ENCODE data around the gene ILKAP. TPM values are rescaled to one million over a fixed set of nuclear protein-coding genes. Genes with fewer than 3 reads are reported as not detected.

Gene ILKAP
- total RNA-seq, 1 experiment from 2014 or later, result 53.4 TPM

- TF ChIP-seq REST (IDR thresholded peaks at IDR 0.05; ENCODE audit: low read depth), result no peak
- TF ChIP-seq ELF1 (IDR thresholded peaks at IDR 0.05; ENCODE audit: borderline replicate concordance, low read depth), result no peak
- TF ChIP-seq FOSL1 (IDR thresholded peaks at IDR 0.05; ENCODE audit: low read depth), result no peak
- TF ChIP-seq EZH2 (IDR thresholded peaks at IDR 0.05), result no peak
- TF ChIP-seq YY1 (IDR thresholded peaks at IDR 0.05; ENCODE audit: extremely low read depth, insufficient replicate concordance, low read depth, low read length), result no peak
- no peak for TF ChIP-seq MAX (IDR thresholded peaks at IDR 0.05)
- no peak for TF ChIP-seq JUND (IDR thresholded peaks at IDR 0.05)
- no peak for TF ChIP-seq SRF (IDR thresholded peaks at IDR 0.05; ENCODE audit: low read depth)
These were observed 27.8 kb upstream of the ILKAP start (continued) for GRCh38 chr2:238231251-238231793.

- RAD21 ChIA-PET (ENCODE audit: low non-redundant PET in 1 of 2, low total read pairs in 2 of 2, uncharacterized antibody in 2 of 2, unreplicated experiment in 2 of 2), result no interaction called here
These were observed 27.2 kb upstream of the ILKAP start for GRCh38 chr2:238230699-238231098.

More at GRCh38 chr2:238230699-238231098, 27.2 kb upstream of the ILKAP start:
- H3K36me3 ChIP-seq (ENCODE audit: control insufficient read depth in 1 of 2, insufficient read depth in 2 of 2, low read length in 2 of 2), result no peaks in the 10 kb centered on the region
- no peak for TF ChIP-seq ATF3 (IDR thresholded peaks at IDR 0.05)
- no peak for TF ChIP-seq CBX3 (IDR thresholded peaks at IDR 0.05; ENCODE audit: low read depth)
- TF ChIP-seq SRF (IDR thresholded peaks at IDR 0.05; ENCODE audit: low read depth), result no peak
- no peak for TF ChIP-seq ZNF274 (IDR thresholded peaks at IDR 0.05; ENCODE audit: low read depth, low read length)
- no peak for TF ChIP-seq ZBTB33 (IDR thresholded peaks at IDR 0.05; ENCODE audit: extremely low read depth, insufficient replicate concordance, low read length)
- no peak for TF ChIP-seq TCF7L2 (IDR thresholded peaks at IDR 0.05; ENCODE audit: borderline replicate concordance, extremely low read depth, insufficient read depth, insufficient read length)
- TF ChIP-seq CEBPB (IDR thresholded peaks at IDR 0.05; ENCODE audit: low read depth), result no peak
- no peak for TF ChIP-seq SIN3A (IDR thresholded peaks at IDR 0.05; ENCODE audit: low read depth)
- TF ChIP-seq MAX (IDR thresholded peaks at IDR 0.05), result no peak
- no peak for TF ChIP-seq EGR1 (IDR thresholded peaks at IDR 0.05; ENCODE audit: low read depth)
- TF ChIP-seq SP1 (IDR thresholded peaks at IDR 0.05; ENCODE audit: low read depth), result no peak
- no peaks in the 10 kb centered on the region for H3K9me3 ChIP-seq (ENCODE audit: control insufficient read depth in 1 of 2, insufficient read depth in 1 of 2, low read depth in 1 of 2, low read length in 2 of 2)
- ATAC-seq (no peak), DNase-seq (ENCODE audit: low read depth, low spot score) (no peak)
- H3K79me2 ChIP-seq (ENCODE audit: insufficient read depth, low read length), result no peaks in the 10 kb centered on the region
- H4K20me1 ChIP-seq (ENCODE audit: insufficient read depth), result no peaks in the 10 kb centered on the region
- no peak overlapping the region for H3K4me2 ChIP-seq (ENCODE audit: low read length)
- no peaks in the 10 kb centered on the region for H3K27me3 ChIP-seq (ENCODE audit: insufficient read depth, low read length)
- CTCF ChIA-PET, result no interaction called here
- POLR2A ChIA-PET, result no interaction called here
- no peak overlapping the region for H3K27ac ChIP-seq (ENCODE audit: low read depth, low read length)
- no peak overlapping the region for H3K4me3 ChIP-seq (replicated peaks in 1 of 2; ENCODE audit: low read depth in 1 of 2, low read length in 2 of 2)
- no peak overlapping the region for H2AFZ ChIP-seq (ENCODE audit: low read depth, low read length, poor library complexity, severe bottlenecking)
- H3K9me2 ChIP-seq (ENCODE audit: insufficient read depth), result no peaks in the 10 kb centered on the region
- no peak overlapping the region for H3K9ac ChIP-seq (ENCODE audit: low read length)
- intact Hi-C loops (cut with micrococcal nuclease), result no loop called here
- no TSS peak for BruUV-seq (replicated peaks)
- H3K4me1 ChIP-seq (ENCODE audit: control insufficient read depth in 1 of 2, insufficient read depth in 2 of 2, low read length in 2 of 2), result peaks cover 2 to 12% of the 10 kb centered on the region in 2 experiments; a peak in 3 of 4 replicates
